GM12865 (cell line): ENCODE results near the gene TNFRSF9.
"Not testable (repeated sequence)": the region's sequence is repeated elsewhere in the genome, so short reads cannot be mapped to it uniquely, and the experiment has no call there.

Experiments used
- DNase-seq: peaks from one replicate; pipeline ENCODE4 v3.0.0; 2010; ENCODE audit warnings: low read depth
- H3K4me3 ChIP-seq: 2 replicates; pipeline ENCODE4 v1.5.1; 2011; ENCODE audit warnings: mild to moderate bottlenecking, low read depth, low read length, control low read depth
- CTCF ChIP-seq: IDR thresholded peaks from 2 replicates; pipeline ENCODE4 v1.5.1; 2011; ENCODE audit warnings: low read length, control low read depth, low read depth, inconsistent platforms; ENCODE audit not compliant: insufficient read depth; ENCODE audit errors: missing control alignments

TNFRSF9 gene

GRCh38 chr1:7930645-7931445, 9.8 kb downstream of the TNFRSF9 start:
- DNase-seq, result no peak
- TF ChIP-seq CTCF, result no peak

GRCh38 chr1:7929637-7930036, 11.0 kb downstream of the TNFRSF9 start:
- DNase-seq, result no peak
- no peak overlapping the region for H3K4me3 ChIP-seq
- no peak for TF ChIP-seq CTCF

More at GRCh38 chr1:7930645-7931445, 9.8 kb downstream of the TNFRSF9 start:
- H3K4me3 ChIP-seq, result no peak overlapping the region

- no peak for DNase-seq
- no peak overlapping the region for H3K4me3 ChIP-seq
- no peak for TF ChIP-seq CTCF
These were observed 12.4 kb downstream of the TNFRSF9 start for GRCh38 chr1:7928247-7928646.

- not testable (repeated sequence) for DNase-seq, H3K4me3 ChIP-seq
These were observed 13.6 kb downstream of the TNFRSF9 start for GRCh38 chr1:7927061-7927460.

- no peak for DNase-seq
- no peak for TF ChIP-seq CTCF
- no peak overlapping the region for H3K4me3 ChIP-seq
These were observed 18.3 kb downstream of the TNFRSF9 start for GRCh38 chr1:7922301-7922700.

GRCh38 chr1:7921796-7922195, 18.8 kb downstream of the TNFRSF9 start:
- H3K4me3 ChIP-seq, result no peak overlapping the region
- TF ChIP-seq CTCF, result no peak
- DNase-seq, result no peak

- H3K4me3 ChIP-seq, result no peak overlapping the region
- DNase-seq, result no peak
- TF ChIP-seq CTCF, result no peak
These were observed 20.8 kb downstream of the TNFRSF9 start for GRCh38 chr1:7919880-7920279.

GRCh38 chr1:7917971-7918370, 22.7 kb downstream of the TNFRSF9 start:
- not testable (repeated sequence) for H3K4me3 ChIP-seq, DNase-seq
